Caki2 (cell line): ENCODE data around the gene POU3F3. TPM values are rescaled to one million over a fixed set of nuclear protein-coding genes. Genes with fewer than 3 reads are reported as not detected.
A peak's percentile ranks its signal among the peaks of the same experiment; 100 is the strongest.

Experiments
- DNase-seq: peaks from one replicate; pipeline ENCODE4 v3.0.0-alpha.2; 2015; ENCODE audit warnings: low read depth
- in situ Hi-C: cut with HindIII; loops from 2 replicates; pipeline ENCODE4 v1.10.0; 2016; ENCODE audit warnings: low sequenced_read_pairs, low pct_unique_long_range_greater_than_20kb, mixed read lengths
- total RNA-seq: library from RNA; depleted of rRNA; stranded (reverse); fragments of >200 nt; shearing (Covaris generic); gene quantifications from 2 replicates; pipeline ENCODE4 v1.2.3, GENCODE V29; 2014; ENCODE audit warnings: low replicate concordance

Gene POU3F3
- total RNA-seq, 1 experiment from 2014 or later: 48.8 TPM

DNA sequence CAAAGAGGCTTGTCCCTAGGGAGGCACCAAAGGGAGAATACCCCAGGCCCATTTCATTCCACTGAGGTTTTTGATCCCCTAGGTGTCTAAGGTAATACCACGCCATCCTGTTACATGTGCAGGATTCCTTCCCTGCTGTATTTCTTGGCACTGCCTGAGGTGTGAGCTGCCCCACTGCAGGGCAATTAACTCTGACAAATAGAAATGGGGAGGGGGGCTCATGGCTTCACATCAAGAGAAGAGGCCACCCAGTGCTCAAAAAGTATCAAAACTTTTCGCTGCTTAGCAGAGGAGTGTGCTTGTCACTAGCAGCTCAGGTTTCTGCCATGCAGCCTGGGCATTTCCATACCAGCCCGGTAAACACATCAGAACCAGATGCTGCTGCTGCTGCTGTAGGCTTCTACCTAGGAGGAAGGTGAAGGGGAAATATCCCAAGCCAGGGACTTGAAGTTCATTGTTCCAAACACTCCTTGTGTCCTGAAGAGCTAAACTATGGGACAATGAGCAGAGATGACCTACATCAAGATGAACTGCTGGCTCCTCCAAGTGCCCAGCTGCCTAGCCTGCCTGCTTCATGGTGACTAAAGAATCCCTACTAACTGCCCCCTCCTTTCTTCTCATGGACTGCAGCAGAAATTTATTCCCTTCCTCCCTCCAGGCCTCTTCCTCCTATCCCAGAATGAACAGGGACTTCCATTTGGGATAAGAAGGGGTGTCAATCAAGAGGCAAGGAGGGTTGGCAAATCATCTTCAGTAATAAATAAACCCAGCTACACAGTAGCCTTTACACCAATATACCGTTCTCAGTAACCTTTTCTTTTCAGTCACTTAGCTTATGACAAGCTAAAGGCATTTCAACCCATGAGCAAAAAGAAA, 16.4 kb downstream of the POU3F3 start:
- DNase-seq: no peak
- in situ Hi-C loops: no loop called here

DNA sequence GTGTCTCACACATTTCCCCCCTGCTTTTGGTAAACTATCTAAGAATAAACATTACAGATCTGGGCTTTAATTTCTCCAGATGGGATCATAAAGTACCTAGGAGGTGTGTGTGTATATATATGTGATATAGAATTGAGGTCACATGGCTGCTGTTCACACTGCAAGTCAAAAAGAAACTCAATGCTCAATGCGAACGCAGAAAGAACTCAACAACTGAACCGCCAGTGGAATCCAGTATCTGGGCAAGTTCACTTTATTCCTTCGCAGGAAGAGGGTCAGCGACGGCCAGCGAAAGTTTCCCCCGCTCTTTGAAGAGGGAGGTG, 17.7 kb downstream of the POU3F3 start:
- in situ Hi-C loops: no loop called here
- DNase-seq: no peak

- in situ Hi-C loops: no loop called here
- peak; percentile 46 for DNase-seq
Observed at GRCh38 chr2:104871972-104872865, 18.3 kb downstream of the POU3F3 start.

DNA sequence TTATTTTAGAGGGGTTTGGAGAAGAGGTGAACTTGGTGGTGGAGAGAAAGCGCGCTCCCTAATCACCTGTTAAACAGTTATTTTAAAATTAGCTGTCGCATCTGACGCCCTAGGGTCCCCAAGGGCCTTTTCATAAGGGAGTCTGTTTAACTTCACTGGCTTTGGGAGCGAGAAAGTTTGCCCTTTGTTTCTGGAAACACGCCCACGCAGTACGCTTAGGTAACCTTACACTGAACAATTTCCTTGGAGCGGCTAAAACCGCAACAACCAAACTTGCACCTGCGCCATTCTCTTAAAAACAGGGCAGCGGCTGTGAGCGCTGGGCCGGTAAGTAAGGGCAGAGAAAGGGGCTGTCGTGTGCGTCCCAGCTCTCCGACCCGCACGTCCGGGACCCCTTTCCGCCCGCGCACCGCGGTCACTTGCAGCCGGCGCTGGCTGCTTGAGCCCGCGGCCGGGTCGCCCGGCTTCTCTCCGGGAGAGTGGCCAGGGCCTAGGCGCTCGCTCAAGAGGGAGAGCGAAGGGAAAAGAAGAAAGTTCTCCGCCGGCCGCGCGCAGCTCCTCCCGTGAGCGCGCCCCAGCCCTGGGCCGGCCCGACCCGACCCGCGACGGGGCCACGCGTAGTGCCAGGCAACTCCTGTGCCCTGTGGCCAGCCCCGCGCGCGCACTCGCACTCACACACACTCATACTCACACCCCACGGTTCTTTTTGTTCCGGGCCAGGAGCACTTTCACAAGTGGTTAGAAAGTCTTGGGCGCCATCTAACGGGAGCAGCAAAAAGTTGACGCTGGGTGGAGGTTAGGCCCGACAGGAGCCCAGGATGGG, 19.2 kb downstream of the POU3F3 start:
- DNase-seq: peak; percentile 84
- in situ Hi-C loops: no loop called here

DNA sequence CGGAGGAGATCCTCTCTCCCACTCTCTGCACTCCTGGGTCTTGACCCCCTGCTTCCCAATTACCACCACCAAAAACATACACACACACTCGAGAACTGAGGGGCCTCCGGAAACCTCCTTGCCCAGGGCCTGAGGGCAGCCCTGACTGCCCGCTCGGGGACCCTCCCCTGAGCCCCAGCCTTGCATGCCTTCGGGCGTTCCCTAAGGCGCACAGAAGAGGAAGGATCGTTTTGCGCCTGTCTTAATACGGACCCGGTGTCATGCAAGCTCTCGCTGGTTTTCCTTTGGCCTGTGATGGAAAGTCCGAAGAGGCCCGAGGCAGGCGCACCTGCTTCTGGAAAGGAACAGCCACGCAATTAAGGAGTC, 19.8 kb downstream of the POU3F3 start:
- in situ Hi-C loops: no loop called here

GRCh38 chr2:104874230-104874629, 20.3 kb downstream of the POU3F3 start:
- DNase-seq: no peak
- in situ Hi-C loops: no loop called here

More for the DNA sequence above, 19.8 kb downstream of the POU3F3 start:
- no peak for DNase-seq

GRCh38 chr2:104875262-104875661, 21.3 kb downstream of the POU3F3 start:
- in situ Hi-C loops: no loop called here
- no peak for DNase-seq

GRCh38 chr2:104876606-104877570, 23.0 kb downstream of the POU3F3 start:
- in situ Hi-C loops: no loop called here

GRCh38 chr2:104878863-104879512, 25.1 kb downstream of the POU3F3 start:
- DNase-seq: no peak
- in situ Hi-C loops: no loop called here

More at GRCh38 chr2:104876606-104877570, 23.0 kb downstream of the POU3F3 start:
- no peak for DNase-seq

DNA sequence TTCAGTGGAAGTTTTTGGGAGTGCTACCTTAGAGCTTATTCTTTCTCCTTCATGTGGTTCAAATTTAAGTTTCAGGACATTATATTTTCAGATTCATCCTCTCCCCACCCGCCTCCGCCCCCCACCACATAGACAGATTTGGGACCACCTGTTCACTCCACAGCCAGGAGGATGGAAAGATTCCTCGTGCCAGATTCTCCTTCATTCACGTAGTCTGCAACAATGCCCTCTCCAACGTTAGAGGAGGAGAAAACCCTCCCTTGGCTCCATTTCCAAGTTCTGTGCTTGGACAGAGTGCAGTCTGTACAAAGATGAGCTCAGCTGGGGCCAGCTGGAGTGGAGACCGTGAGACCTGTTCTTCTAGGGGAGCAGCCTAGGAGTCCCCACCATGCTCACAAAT, 26.2 kb downstream of the POU3F3 start:
- in situ Hi-C loops: no loop called here
- no peak for DNase-seq

GRCh38 chr2:104883357-104883756, 29.4 kb downstream of the POU3F3 start:
- DNase-seq: no peak
- in situ Hi-C loops: no loop called here

GRCh38 chr2:104885119-104885782, 31.3 kb downstream of the POU3F3 start:
- no peak for DNase-seq
- in situ Hi-C loops: no loop called here

GRCh38 chr2:104887676-104888075, 33.8 kb downstream of the POU3F3 start:
- in situ Hi-C loops: no loop called here
- no peak for DNase-seq

DNA sequence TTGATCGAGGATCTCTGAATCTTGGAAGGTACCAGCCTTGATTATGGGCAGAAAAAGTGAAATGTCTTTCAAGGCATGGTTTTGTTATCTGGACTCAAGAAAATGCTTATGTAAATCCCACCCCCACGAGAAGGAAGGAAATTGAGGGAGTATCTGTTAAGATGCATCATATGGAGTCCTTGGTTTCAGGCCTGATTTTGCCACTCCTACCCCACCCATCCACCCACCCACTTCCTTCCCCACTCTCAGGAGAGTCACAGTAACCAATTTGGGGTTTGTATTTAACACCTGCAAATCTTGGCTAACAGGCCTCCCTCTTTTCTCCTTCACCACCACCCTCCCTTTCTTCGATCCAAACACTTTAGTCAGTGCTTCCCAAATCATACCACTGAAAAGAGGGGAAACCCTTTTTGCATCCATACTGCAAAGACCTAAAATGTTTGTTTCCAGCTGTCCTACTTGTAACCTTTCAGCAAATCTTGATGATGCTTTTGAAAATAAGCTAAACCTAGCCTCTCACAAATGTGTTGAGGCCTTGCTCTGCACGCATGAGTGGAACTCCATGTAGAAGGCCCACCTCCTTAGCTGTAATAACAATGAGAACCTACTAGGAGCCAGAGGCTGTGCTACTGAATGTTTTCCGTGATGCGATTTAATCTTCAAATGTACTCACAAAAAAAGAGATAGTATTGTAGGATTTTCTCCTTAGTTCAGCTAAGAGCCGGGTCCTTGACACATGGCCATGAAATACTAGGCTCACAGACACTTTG, 34.8 kb downstream of the POU3F3 start:
- DNase-seq: no peak
- in situ Hi-C loops: no loop called here

GRCh38 chr2:104889291-104889959, 35.5 kb downstream of the POU3F3 start:
- DNase-seq: no peak

More at GRCh38 chr2:104889291-104889959, 35.5 kb downstream of the POU3F3 start:
- in situ Hi-C loops: no loop called here
